Body of pancreas (tissue), 4 donors: Measurements from ENCODE around the gene LIPC.

Experiments used
- CTCF ChIP-seq, 7 experiments: fragments of 450-650 bp in 4 of 7; fragments of 200-600 bp in 3 of 7; sonication (generic) in 3 of 7; IDR thresholded peaks; one replicate each; pipeline ENCODE4 v1.5.1; 2016 to 2019; ENCODE audit warnings: antibody characterized with exemption in 7 of 7
- POLR2A ChIP-seq, 3 donors: fragments of 450-650 bp; IDR thresholded peaks; one replicate each; pipeline ENCODE4 v1.6.1; 2016; ENCODE audit warnings: antibody characterized with exemption in 3 of 3, mild to moderate bottlenecking in 2 of 3

DNA sequence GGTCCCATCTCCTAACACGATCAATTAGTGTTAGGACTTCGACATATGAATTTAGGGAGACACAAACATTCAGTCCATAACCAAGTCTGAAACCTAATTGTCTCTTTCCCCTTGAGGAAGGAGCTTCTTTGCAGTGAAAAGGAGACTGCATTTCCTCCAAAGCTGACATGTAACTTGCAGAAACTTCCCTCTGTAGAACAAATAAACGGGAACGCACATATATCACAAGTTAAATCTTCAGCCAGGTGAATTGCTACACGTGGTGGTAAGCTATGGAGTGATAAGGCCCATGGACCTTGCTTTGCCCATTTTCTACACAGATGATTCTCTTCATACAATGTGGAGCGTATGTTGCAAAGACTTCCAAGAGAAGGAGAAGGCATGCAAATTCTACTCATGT lies 47.1 kb upstream of the LIPC start:
- TF ChIP-seq POLR2A (IDR thresholded peaks at IDR 0.05) = no peak
- TF ChIP-seq CTCF (IDR thresholded peaks at IDR 0.05) = no peak
